HL-60 (cell line): ENCODE measurements around the gene DNTTIP2.

Source experiments
- DNase-seq, 2 experiments: peaks; one replicate each; pipeline ENCODE4 v3.0.0-alpha.2; 2010 to 2020; ENCODE audit warnings: low read depth in 1 of 2, low spot score in 1 of 2
- H3K27ac ChIP-seq: fragments of 250-450 bp; sonication (Bioruptor Pico); replicated peaks from 2 replicates; pipeline ENCODE4 v1.5.1; 2020; ENCODE audit warnings: mild to moderate bottlenecking, moderate library complexity
- H3K27me3 ChIP-seq: fragments of 250-450 bp; sonication (Bioruptor Pico); 2 replicates; pipeline ENCODE4 v1.5.1; 2021; ENCODE audit warnings: mild to moderate bottlenecking, moderate library complexity; ENCODE audit not compliant: insufficient read depth, poor library complexity, severe bottlenecking
- H3K4me3 ChIP-seq: replicated peaks from 2 replicates; pipeline ENCODE4 v1.5.1; 2011; ENCODE audit warnings: mild to moderate bottlenecking, control low read depth, low read length; ENCODE audit not compliant: insufficient read depth
- GABPA ChIP-seq: IDR thresholded peaks from 2 replicates; pipeline ENCODE4 v1.6.1; 2012; ENCODE audit warnings: low read depth
- POLR2AphosphoS5 ChIP-seq: IDR thresholded peaks from 2 replicates; pipeline ENCODE4 v1.6.1; 2012; ENCODE audit warnings: low read depth
- SPI1 ChIP-seq: IDR thresholded peaks from 2 replicates; pipeline ENCODE4 v1.6.1; 2012; ENCODE audit warnings: low read depth, mild to moderate bottlenecking, borderline replicate concordance
- TF ChIP-seq, protein P1 (sequence below): IDR thresholded peaks from 2 replicates; pipeline ENCODE4 v1.6.1; 2012; ENCODE audit warnings: low read depth; ENCODE audit not compliant: insufficient replicate concordance
- TF ChIP-seq, protein P2 (sequence below): IDR thresholded peaks from one replicate; pipeline ENCODE4 v1.5.1; 2011; ENCODE audit warnings: low read length, control low read depth, inconsistent platforms; ENCODE audit not compliant: insufficient read depth

The DNTTIP2 gene

DNA sequence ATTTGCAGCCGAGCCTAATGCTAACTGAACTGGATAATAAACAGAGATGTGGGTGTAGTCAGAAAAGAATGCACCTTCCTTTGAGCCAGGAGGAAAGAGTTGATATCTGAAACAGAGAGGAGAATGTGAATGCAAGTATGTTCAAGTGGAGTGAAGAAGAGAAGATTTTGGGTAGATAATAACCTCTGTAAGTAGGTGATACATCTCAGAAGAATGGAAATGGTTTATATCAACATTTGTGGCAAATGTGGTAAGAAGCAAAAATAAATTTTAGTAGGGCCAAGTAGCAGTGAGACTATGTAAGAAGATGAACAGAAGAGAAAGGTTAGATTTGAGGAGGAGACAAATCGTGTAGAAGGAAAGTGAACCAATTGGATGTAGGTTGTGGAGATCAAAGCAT, 1.7 kb upstream of the DNTTIP2 start:
- no peak overlapping the region for H3K27ac ChIP-seq
- H3K4me3 ChIP-seq = no peak overlapping the region
- no peak for DNase-seq
- H3K27me3 ChIP-seq = no peaks in the 10 kb centered on the region
- no peak for TF ChIP-seq SPI1
- TF ChIP-seq, protein P1, sequence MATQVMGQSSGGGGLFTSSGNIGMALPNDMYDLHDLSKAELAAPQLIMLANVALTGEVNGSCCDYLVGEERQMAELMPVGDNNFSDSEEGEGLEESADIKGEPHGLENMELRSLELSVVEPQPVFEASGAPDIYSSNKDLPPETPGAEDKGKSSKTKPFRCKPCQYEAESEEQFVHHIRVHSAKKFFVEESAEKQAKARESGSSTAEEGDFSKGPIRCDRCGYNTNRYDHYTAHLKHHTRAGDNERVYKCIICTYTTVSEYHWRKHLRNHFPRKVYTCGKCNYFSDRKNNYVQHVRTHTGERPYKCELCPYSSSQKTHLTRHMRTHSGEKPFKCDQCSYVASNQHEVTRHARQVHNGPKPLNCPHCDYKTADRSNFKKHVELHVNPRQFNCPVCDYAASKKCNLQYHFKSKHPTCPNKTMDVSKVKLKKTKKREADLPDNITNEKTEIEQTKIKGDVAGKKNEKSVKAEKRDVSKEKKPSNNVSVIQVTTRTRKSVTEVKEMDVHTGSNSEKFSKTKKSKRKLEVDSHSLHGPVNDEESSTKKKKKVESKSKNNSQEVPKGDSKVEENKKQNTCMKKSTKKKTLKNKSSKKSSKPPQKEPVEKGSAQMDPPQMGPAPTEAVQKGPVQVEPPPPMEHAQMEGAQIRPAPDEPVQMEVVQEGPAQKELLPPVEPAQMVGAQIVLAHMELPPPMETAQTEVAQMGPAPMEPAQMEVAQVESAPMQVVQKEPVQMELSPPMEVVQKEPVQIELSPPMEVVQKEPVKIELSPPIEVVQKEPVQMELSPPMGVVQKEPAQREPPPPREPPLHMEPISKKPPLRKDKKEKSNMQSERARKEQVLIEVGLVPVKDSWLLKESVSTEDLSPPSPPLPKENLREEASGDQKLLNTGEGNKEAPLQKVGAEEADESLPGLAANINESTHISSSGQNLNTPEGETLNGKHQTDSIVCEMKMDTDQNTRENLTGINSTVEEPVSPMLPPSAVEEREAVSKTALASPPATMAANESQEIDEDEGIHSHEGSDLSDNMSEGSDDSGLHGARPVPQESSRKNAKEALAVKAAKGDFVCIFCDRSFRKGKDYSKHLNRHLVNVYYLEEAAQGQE = no peak
- no peak for TF ChIP-seq POLR2AphosphoS5
- TF ChIP-seq, protein P2, sequence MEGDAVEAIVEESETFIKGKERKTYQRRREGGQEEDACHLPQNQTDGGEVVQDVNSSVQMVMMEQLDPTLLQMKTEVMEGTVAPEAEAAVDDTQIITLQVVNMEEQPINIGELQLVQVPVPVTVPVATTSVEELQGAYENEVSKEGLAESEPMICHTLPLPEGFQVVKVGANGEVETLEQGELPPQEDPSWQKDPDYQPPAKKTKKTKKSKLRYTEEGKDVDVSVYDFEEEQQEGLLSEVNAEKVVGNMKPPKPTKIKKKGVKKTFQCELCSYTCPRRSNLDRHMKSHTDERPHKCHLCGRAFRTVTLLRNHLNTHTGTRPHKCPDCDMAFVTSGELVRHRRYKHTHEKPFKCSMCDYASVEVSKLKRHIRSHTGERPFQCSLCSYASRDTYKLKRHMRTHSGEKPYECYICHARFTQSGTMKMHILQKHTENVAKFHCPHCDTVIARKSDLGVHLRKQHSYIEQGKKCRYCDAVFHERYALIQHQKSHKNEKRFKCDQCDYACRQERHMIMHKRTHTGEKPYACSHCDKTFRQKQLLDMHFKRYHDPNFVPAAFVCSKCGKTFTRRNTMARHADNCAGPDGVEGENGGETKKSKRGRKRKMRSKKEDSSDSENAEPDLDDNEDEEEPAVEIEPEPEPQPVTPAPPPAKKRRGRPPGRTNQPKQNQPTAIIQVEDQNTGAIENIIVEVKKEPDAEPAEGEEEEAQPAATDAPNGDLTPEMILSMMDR = no peak
- no peak for TF ChIP-seq GABPA

DNA sequence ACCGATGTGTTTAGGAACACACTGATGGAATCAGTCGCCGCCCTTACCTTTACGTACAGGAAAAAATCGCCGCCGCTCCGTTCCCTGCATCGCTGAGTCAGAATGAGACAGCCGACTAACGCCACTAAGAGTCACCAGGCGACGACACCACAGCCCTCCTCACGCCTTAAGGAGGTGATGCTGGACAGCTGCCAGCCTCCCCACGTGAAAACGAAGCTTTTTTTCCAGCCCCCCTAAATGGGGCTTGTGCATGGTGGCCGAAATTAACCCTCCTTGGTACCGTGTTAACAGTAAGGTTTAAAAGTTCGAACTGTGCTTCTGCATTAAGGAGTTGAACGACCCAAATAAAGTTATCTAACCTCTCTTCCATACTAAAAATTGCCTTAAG, 511 bp downstream of the DNTTIP2 start:
- Histone ChIP-seq H3K27ac (peak overlapping the region; percentile 92), H3K27me3 (no peaks in the 10 kb centered on the region), H3K4me3 (peak overlapping the region; percentile 82)
- no peak for TF ChIP-seq SPI1
- TF ChIP-seq, protein P1 = peak; percentile 82
- no peak for TF ChIP-seq POLR2AphosphoS5
- TF ChIP-seq, protein P2 = no peak
- no peak for TF ChIP-seq GABPA
- peak; percentile 48 to 58 for DNase-seq

DNA sequence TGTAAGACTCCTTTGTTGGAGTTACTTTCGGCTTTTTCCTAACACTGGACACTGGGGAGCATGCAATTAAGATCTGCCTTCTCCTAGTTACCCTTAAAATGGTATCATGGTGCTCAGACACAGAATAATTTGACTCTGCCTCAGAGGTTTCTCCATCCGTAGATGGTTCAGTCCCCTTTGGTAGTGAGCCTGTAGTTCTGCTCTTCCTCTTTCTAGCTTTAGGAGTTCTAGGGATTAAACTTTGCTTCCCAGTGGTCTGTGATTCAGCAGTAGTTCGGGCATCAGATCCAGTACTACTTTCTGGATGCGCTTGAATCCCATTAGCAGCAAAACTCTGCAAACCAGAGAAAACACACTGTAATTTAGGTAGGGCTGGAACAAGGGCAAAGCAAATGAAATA, 1.5 kb downstream of the DNTTIP2 start:
- Histone ChIP-seq H3K27me3 (no peaks in the 10 kb centered on the region), H3K4me3 (peak overlapping the region; percentile 82; the same call in 1 of the 2 replicates), H3K27ac (no peak overlapping the region)
- DNase-seq = no peak
- TF ChIP-seq POLR2AphosphoS5 (no peak), SPI1 (peak; percentile 59)

DNA sequence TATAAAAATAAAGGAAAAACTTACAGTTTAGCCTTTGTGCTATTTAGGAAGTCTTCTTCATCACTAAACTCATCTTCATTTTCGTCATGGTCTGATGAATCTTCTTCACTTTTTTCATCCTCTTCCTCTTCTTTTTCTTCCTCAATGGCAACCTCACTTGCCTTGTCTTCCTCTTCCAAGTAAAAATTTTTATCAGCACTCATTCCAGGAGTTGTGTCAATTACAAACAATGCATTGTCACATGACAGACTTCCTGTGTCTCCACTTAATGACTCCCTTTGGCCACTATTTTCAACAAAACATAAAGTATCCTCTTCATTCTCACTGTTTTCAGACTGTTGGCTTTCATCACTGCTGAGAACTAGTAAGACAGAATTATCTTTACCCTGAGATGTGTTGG, 2.8 kb downstream of the DNTTIP2 start:
- TF ChIP-seq, protein P2 = no peak
- TF ChIP-seq POLR2AphosphoS5 = no peak
- no peak for TF ChIP-seq GABPA
- TF ChIP-seq, protein P1 = no peak
- no peak for TF ChIP-seq SPI1
- no peak for DNase-seq
- Histone ChIP-seq H3K27ac (no peak overlapping the region), H3K27me3 (no peaks in the 10 kb centered on the region), H3K4me3 (no peak overlapping the region)
